22Rv1 (cell line): ENCODE results near the gene TRAF3.

Source experiments
- CTCF ChIP-seq: fragments of 450-650 bp; IDR thresholded peaks from 2 replicates; pipeline ENCODE4 v1.5.1; 2017; ENCODE audit warnings: mild to moderate bottlenecking
- ZFX ChIP-seq: fragments of 450-650 bp; IDR thresholded peaks from 2 replicates; pipeline ENCODE4 v1.6.1; 2017; ENCODE audit warnings: antibody characterized with exemption, borderline replicate concordance

GRCh38 chr14:102777711-102778337, 575 bp downstream of the TRAF3 start:
- TF ChIP-seq CTCF, result no peak
- no peak for TF ChIP-seq ZFX
